ENCODE results near the gene USP31.

Gene USP31

GRCh38 chr16:23140107-23140506, 9.1 kb downstream of the USP31 start:
- H3K4me3 ChIP-seq (ENCODE audit: low read depth, low read length), result no peak overlapping the region
- no peak for TF ChIP-seq CTCF (IDR thresholded peaks at IDR 0.05; ENCODE audit: low read depth, low read length, missing control alignments)
- no peak for DNase-seq (ENCODE audit: low read depth)

- no peak overlapping the region for H3K4me3 ChIP-seq (ENCODE audit: low read depth, low read length)
- no peak for TF ChIP-seq CTCF (IDR thresholded peaks at IDR 0.05; ENCODE audit: low read depth, low read length, missing control alignments)
- DNase-seq (ENCODE audit: low read depth), result no peak
These were observed 11.4 kb downstream of the USP31 start for GRCh38 chr16:23137818-23138217.

GRCh38 chr16:23137256-23137655, 12.0 kb downstream of the USP31 start:
- DNase-seq (ENCODE audit: low read depth), result no peak
- no peak overlapping the region for H3K4me3 ChIP-seq (ENCODE audit: low read depth, low read length)
- no peak for TF ChIP-seq CTCF (IDR thresholded peaks at IDR 0.05; ENCODE audit: low read depth, low read length, missing control alignments)

- DNase-seq (ENCODE audit: low read depth), result no peak
These were observed 15.0 kb downstream of the USP31 start for GRCh38 chr16:23134274-23134673.

GRCh38 chr16:23132775-23133463, 16.3 kb downstream of the USP31 start:
- TF ChIP-seq CTCF (IDR thresholded peaks at IDR 0.05; ENCODE audit: low read depth, low read length, missing control alignments), result no peak
- H3K4me3 ChIP-seq (ENCODE audit: low read depth, low read length), result no peak overlapping the region
- DNase-seq (ENCODE audit: low read depth), result no peak

More at GRCh38 chr16:23134274-23134673, 15.0 kb downstream of the USP31 start:
- TF ChIP-seq CTCF (IDR thresholded peaks at IDR 0.05; ENCODE audit: low read depth, low read length, missing control alignments), result no peak
- no peak overlapping the region for H3K4me3 ChIP-seq (ENCODE audit: low read depth, low read length)

- no peak for DNase-seq (ENCODE audit: low read depth)
- H3K4me3 ChIP-seq (ENCODE audit: low read depth, low read length), result no peak overlapping the region
- TF ChIP-seq CTCF (IDR thresholded peaks at IDR 0.05; ENCODE audit: low read depth, low read length, missing control alignments), result no peak
These were observed 17.2 kb downstream of the USP31 start for GRCh38 chr16:23131931-23132621.

All from GM12864 (cell line).